Adrenal gland (tissue), 12 donors: Measurements from ENCODE around the gene DAB2IP. TPM values are rescaled to one million over a fixed set of nuclear protein-coding genes. Genes with fewer than 3 reads are reported as not detected.
A peak's percentile ranks its signal among the peaks of the same experiment; 100 is the strongest.

ENCODE experiments used
- DNase-seq, 7 donors: peaks; one replicate each; pipeline ENCODE4 v3.0.0-alpha.2; 2019 to 2020
- H3K27ac ChIP-seq, 5 donors: fragments of 200-600 bp; sonication (generic) in 4 of 5; 1 replicate in 3 of 5; 2 replicates in 2 of 5; pipeline versions ENCODE4 v1.5.1 to v1.8.0; 2016 to 2020; ENCODE audit warnings: mild to moderate bottlenecking in 1 of 5
- H3K27me3 ChIP-seq: fragments of 200-600 bp; 2 replicates; pipeline ENCODE4 v1.8.0; 2021
- H3K36me3 ChIP-seq, 2 donors: fragments of 200-600 bp; replicated peaks in 1 of 2; 1 replicate in 1 of 2; 2 replicates in 1 of 2; pipeline versions ENCODE4 v1.5.1 to v1.8.0; 2018 to 2022
- H3K4me1 ChIP-seq, 2 donors: fragments of 200-600 bp; replicated peaks in 1 of 2; 1 replicate in 1 of 2; 2 replicates in 1 of 2; pipeline versions ENCODE4 v1.5.1 to v1.8.0; 2018 to 2021
- H3K4me3 ChIP-seq, 4 donors: fragments of 200-600 bp; sonication (generic) in 3 of 4; one replicate each; pipeline ENCODE4 v1.5.1; 2016 to 2018
- H3K9me3 ChIP-seq, 3 donors: fragments of 200-600 bp; sonication (generic) in 1 of 3; replicated peaks in 1 of 3; 1 replicate in 2 of 3; 2 replicates in 1 of 3; pipeline versions ENCODE4 v1.5.1 to v1.8.0; 2016 to 2021
- POLR2A ChIP-seq, 2 donors: fragments of 450-650 bp; IDR thresholded peaks; one replicate each; pipeline ENCODE4 v1.6.1; 2017; ENCODE audit warnings: antibody characterized with exemption in 2 of 2, mild to moderate bottlenecking in 2 of 2, moderate library complexity in 1 of 2
- WGBS, 4 donors: extraction: QIAGEN DNeasy Blood & Tissue Kit in 2 of 4; methylation state at CpG; one replicate each; pipeline versions ENCODE4 v1.1.5 to v1.1.7; 2013 to 2017; 5-methylcytosine and 5-hydroxymethylcytosine counted together
- intact Hi-C, 2 donors: fragments of 100-400 bp; cut with DNase I; formaldehyde crosslinking; loops; one replicate each; pipeline versions ENCODE4 v1.14.1 to v1.15.0; 2022 to 2023
- polyA plus RNA-seq, 3 donors: library from polyadenylated mRNA; stranded (reverse); fragments of 200-250 nt in 2 of 3; fragments of 350-450 nt in 1 of 3; fragmentation: Illumina TruSeq in 1 of 3; extraction: RNeasy Lipid Tissue Mini Kit (QIAGEN cat#74804) in 1 of 3; gene quantifications; one replicate each; pipeline ENCODE4 v1.2.3, GENCODE V29; 2013 to 2014
- total RNA-seq, 9 donors: library from RNA; depleted of rRNA in 4 of 9; stranded (reverse); fragments of >200 nt in 4 of 9; fragments of 120-200 nt in 1 of 9; fragmentation: NEBNext Ultra II Directional in 1 of 9; extraction: Animal tissue kit (Norgen Biotek cat#: 25700) in 1 of 9; gene quantifications; one replicate each; pipeline versions ENCODE4 v1.1.0 to v1.2.4, GENCODE V29; 2013 to 2023
- TF ChIP-seq, protein P1 (sequence below), 6 experiments: fragments of 450-650 bp in 4 of 6; fragments of 200-600 bp in 2 of 6; sonication (generic) in 1 of 6; IDR thresholded peaks; 1 replicate in 5 of 6; 2 replicates in 1 of 6; pipeline versions ENCODE4 v1.5.1 to v1.8.0; 2016 to 2021; ENCODE audit warnings: antibody characterized with exemption in 6 of 6, mild to moderate bottlenecking in 2 of 6, moderate library complexity in 1 of 6
- donor health status: healthy with polysubstance abuse.
- donor health status: Bipolar disorder and iron deficiency.
- donor health status: DM: yes; HTN: yes; CAD: no.
- donor health status: DM: no; HTN: no; CAD: no.
- donor health status: DM: no; HTN: no; CAD: no.
- donor health status: DM: yes; HTN: yes; CAD: no.

Gene DAB2IP
- total and polyA plus RNA-seq, 12 donors = 12.0 to 52.2 (median 43.9) TPM

DNA sequence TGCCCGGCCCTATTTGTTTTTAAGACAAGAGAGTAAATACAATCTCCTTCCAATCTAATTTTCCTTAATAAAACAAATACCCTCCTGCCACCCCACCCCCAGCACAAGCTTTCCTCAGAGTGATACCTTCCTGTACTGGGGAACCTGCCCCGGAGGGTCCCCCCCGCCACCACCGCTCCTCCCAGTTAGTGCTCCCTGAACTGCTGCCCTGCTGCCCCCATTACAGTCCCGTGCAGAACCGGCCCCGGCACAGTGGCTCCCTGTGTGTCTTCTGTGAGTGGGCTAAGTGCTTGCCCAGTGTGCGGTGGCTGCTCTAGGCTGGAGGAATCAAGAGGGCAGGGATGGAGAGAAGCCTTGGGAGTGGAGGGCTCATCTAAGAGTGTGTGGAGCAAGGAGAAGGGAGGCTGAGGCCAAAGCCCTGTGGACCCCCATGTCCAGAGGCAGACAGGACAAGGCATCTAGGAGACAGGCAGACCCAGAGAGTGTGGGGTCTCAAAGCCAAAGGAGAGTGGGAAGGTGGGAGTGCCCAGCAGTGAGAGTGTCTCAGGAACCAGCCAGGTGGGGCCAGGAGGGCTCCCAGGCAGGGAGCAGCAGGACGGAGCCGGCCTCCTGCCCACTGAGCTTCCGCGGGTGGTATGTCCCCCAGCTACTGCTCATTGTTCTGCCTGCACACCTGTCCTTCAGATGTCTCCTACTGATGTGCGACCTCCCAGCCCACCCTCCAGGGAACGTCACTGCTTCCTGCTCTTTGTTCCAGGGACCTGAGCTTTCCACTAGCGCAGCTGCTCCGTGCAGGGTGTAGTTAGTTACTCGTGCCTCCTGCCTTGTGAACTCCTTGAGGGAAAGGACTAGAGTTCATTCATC is 129.0 kb downstream of the DAB2IP start:
- DNase-seq = peak in 3 of 7 donors; percentile 14 to 45 (median 17)
- Histone ChIP-seq H3K36me3 (peaks cover 0 to 56% of the 10 kb centered on the region in 2 donors), H3K4me3 (no peak overlapping the region), H3K27me3 (no peaks in the 10 kb centered on the region), H3K27ac (peak overlapping the region in 2 of 5 donors; percentile 23 to 58), H3K9me3 (no peaks in the 10 kb centered on the region), H3K4me1 (peaks cover 9 to 16% of the 10 kb centered on the region in 2 donors)
- 91 to 96% (median 93%) methylated on average over 15 to 17 of the region's 17 CpGs for WGBS, 4 donors
- no peak for TF ChIP-seq POLR2A (IDR thresholded peaks at IDR 0.05)
- intact Hi-C loops = no loop called here

DNA sequence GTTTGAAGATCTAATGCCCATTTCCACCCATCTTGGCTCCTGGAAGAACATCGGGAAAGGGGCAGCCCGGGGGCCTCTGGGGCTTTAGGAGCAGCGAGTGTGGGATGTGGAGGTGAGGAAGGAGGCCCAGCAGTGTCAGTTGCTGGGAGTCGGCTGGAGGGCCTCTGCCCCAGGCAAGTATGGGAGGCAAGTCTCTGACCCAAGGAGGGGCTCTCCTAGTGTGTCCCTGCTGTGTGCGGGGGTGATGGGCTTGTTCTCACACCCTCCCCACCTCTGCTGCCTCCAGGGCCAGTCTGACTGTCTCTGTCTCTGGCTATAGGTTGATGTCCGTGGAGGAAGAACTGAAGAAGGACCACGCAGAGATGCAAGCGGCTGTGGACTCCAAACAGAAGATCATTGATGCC is 129.7 kb downstream of the DAB2IP start:
- no peak overlapping the region for H3K27ac ChIP-seq
- intact Hi-C loops = no loop called here
- TF ChIP-seq, protein P1, sequence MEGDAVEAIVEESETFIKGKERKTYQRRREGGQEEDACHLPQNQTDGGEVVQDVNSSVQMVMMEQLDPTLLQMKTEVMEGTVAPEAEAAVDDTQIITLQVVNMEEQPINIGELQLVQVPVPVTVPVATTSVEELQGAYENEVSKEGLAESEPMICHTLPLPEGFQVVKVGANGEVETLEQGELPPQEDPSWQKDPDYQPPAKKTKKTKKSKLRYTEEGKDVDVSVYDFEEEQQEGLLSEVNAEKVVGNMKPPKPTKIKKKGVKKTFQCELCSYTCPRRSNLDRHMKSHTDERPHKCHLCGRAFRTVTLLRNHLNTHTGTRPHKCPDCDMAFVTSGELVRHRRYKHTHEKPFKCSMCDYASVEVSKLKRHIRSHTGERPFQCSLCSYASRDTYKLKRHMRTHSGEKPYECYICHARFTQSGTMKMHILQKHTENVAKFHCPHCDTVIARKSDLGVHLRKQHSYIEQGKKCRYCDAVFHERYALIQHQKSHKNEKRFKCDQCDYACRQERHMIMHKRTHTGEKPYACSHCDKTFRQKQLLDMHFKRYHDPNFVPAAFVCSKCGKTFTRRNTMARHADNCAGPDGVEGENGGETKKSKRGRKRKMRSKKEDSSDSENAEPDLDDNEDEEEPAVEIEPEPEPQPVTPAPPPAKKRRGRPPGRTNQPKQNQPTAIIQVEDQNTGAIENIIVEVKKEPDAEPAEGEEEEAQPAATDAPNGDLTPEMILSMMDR (IDR thresholded peaks at IDR 0.05) = no peak
- no peak for TF ChIP-seq POLR2A (IDR thresholded peaks at IDR 0.05)
- 90 to 96% (median 91%) methylated on average over 5 to 8 of the region's 8 CpGs for whole genome bisulfite sequencing, 4 donors
- peaks cover 9 to 16% of the 10 kb centered on the region in 2 donors for H3K4me1 ChIP-seq
- no peak overlapping the region for H3K4me3 ChIP-seq
- H3K27me3 ChIP-seq = no peaks in the 10 kb centered on the region
- H3K9me3 ChIP-seq = no peaks in the 10 kb centered on the region
- peaks cover 0 to 48% of the 10 kb centered on the region in 2 donors for H3K36me3 ChIP-seq
- peak in 1 of 7 donors; percentile 43 for DNase-seq

DNA sequence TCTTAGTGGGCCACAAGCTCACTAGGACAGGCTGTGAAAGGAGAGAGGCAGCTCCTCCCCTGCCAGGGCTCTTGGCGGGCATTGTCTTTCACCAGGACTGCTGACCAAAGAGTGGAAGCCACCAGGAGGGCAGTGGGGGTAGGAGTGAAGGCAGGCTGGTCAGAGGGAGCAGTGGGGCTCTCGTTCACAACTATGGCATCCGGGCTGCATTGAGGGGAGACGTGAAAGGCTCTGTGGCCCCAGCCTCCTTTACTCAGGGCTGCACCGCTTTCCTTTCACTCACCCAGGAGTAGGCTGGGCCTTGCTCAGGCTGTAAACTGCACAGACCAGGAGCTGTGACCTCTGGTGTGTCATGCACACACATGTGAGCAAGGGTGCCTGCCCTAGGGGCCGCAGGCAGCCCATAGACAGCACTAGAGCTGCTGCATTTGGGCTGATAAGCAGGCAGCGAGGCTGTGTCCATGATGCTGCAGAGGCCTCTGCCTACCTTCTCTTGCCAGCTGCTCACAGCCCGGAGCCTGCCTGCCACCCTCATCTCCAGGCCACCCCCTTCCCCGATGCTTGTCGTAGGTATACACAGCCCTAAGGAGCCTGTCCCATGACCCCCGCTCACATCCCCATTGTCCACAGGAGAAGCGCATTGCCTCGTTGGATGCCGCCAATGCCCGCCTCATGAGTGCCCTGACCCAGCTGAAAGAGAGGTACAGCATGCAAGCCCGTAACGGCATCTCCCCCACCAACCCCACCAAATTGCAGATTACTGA is 130.4 kb downstream of the DAB2IP start:
- intact Hi-C loops = no loop called here

DNA sequence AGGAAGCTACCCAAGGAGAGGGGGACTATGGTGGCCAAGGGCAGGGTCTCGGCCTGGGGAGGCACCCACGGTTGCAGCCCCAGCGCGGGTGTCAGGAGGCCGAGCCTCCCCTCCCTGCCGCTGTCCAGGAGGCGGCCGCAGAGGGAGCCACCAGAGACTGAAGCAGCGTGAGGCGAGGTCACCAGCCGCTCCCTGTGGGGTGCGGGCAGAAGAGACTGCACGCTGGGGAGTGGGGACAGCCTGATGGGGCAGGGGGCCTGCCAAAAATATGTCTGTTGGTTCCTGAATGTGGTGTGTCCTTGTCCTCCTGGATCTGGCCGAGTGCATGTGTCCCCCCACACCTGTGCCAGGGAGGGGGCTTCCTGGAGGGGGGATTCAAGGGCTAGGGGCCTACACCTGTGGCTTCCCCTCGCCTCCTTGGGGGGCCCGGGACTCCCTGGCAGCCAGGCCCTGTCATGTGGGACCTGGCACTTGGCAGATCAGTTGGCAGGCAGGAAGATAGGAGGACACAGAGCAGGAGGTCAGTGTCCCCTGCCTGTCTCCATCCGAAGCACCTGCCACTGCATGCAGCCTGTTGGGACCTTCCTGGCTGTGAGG is 131.2 kb downstream of the DAB2IP start:
- peaks cover 9 to 16% of the 10 kb centered on the region in 2 donors for H3K4me1 ChIP-seq
- no peaks in the 10 kb centered on the region for H3K27me3 ChIP-seq
- no peak for TF ChIP-seq POLR2A (IDR thresholded peaks at IDR 0.05)
- TF ChIP-seq, protein P1 (IDR thresholded peaks at IDR 0.05) = no peak
- WGBS, 4 donors = 92 to 93% (median 92%) methylated on average over 5 to 17 of the region's 17 CpGs
- intact Hi-C loops = no loop called here
- H3K27ac ChIP-seq = no peak overlapping the region
- DNase-seq = peak in 1 of 7 donors; percentile 42
- peaks cover 0 to 40% of the 10 kb centered on the region in 2 donors for H3K36me3 ChIP-seq
- H3K9me3 ChIP-seq = no peaks in the 10 kb centered on the region
- H3K4me3 ChIP-seq = no peak overlapping the region

More for the DNA sequence above, 130.4 kb downstream of the DAB2IP start:
- Histone ChIP-seq H3K4me1 (peaks cover 9 to 16% of the 10 kb centered on the region in 2 donors), H3K4me3 (no peak overlapping the region), H3K36me3 (peaks cover 0 to 41% of the 10 kb centered on the region in 2 donors), H3K9me3 (no peaks in the 10 kb centered on the region), H3K27ac (no peak overlapping the region), H3K27me3 (no peaks in the 10 kb centered on the region)
- peak in 2 of 7 donors; percentile 18 to 47 for DNase-seq
- 92 to 96% (median 94%) methylated on average over 11 to 17 of the region's 17 CpGs for WGBS, 4 donors
- TF ChIP-seq, protein P1 (IDR thresholded peaks at IDR 0.05) = no peak
- TF ChIP-seq POLR2A (IDR thresholded peaks at IDR 0.05) = no peak
